NCI-H2227 (cell line): ENCODE measurements around the gene HRG.
"Not testable (repeated sequence)": the region's sequence is repeated elsewhere in the genome, so short reads cannot be mapped to it uniquely, and the experiment has no call there.

ENCODE experiments used
- DNase-seq: peaks from one replicate; lab custom pipeline; 2025; ENCODE audit not compliant: unreplicated experiment; lab: John Stamatoyannopoulos, UW

Gene HRG

DNA sequence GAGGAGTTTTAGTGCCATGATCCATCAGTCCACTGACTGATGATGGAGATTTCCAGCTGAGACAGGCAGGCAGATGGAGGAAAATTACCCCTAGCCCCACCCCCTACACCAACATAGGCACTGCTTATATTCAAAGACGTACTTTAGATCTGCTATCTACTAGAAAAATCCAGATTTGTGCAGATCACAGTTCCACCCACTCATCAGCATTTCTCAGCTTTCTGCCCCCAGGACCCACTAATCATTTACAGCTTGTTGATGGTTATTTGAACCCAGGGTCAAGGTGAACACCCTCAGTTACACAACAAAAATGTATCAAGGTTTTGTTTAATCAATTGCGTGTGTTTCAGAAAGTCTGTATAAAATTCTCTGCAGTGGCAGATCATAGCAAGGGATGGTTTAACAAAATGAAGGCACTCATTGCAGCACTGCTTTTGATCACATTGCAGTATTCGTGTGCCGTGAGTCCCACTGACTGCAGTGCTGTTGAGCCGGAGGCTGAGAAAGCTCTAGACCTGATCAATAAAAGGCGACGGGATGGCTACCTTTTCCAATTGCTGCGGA is at the start of gene HRG:
TSS of gene HRG (plus strand) at position 390 of the 564 bp plus-strand sequence. CDS start at position 408, 18 bp downstream.
- DNase-seq, result no peak

GRCh38 chr3:186616299-186616617 is 49.6 kb upstream of the HRG start:
- DNase-seq, result no peak

DNA sequence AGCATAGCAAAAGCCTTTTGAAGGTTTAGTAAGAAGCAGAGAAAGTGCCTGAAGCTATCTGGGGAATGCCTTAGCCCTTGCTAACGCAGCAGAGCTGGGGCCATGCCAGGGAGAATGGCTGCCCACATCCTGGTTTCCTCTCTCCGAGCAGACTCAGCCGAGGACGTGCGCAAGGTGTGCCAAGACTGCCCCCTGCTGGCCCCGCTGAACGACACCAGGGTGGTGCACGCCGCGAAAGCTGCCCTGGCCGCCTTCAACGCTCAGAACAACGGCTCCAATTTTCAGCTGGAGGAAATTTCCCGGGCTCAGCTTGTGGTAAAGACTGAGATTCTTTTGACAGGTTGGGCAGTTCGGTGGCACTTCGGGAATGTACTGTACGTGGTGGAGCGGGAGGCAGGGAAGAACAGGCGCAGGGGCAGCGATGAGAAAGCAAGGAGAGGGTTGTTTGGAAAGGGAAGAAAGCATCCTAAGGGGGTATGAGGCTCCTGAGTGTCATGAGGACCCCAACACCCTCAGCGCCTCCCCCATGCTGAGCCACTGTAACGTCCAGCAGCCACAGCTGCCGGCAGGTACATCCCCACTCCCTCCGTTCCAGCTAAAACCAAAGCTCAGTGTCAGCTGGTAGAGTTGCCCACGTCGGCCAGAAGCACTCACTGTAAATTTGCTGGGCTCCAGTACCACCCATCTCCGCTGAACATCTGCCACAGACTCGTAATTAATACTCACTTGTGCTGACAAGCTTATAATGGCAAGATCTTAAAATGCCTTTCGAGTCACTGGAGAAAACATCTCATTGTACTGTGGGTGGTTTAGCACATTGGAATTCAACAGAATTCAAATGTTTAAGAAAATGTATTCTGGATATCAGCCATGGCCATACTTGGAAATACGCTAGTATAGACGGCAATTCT is 48.5 kb upstream of the HRG start:
- DNase-seq, result peak; percentile 85

DNA sequence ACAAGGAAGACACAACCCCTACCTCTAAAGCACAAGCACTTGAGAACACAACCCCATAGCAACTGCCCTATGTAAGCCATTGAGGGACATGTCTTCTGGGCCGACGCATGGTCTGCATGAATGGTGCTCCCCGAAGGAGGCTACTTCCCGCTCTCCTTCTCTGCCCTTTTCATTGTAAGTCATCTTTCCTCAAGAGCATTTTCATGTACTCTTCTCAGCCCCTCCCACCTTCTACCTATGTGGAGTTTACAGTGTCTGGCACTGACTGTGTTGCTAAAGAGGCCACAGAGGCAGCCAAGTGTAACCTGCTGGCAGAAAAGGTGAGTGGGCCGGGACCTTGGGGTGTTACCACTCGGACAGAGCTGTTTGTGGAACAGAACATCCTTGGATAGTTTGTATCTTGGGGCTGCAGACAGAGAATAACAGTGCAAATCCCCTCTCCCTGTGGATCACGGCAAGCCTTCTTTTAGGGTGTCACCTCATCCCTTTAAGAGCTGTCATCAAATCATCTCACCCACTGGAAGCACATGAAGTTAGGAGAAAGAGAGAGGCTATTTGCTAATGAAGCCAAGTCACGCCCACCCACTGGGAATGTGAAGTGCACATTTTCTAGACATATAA is 47.4 kb upstream of the HRG start:
- DNase-seq, result no peak

- no peak for DNase-seq
Observed at GRCh38 chr3:186619787-186620212, 46.0 kb upstream of the HRG start.

DNA sequence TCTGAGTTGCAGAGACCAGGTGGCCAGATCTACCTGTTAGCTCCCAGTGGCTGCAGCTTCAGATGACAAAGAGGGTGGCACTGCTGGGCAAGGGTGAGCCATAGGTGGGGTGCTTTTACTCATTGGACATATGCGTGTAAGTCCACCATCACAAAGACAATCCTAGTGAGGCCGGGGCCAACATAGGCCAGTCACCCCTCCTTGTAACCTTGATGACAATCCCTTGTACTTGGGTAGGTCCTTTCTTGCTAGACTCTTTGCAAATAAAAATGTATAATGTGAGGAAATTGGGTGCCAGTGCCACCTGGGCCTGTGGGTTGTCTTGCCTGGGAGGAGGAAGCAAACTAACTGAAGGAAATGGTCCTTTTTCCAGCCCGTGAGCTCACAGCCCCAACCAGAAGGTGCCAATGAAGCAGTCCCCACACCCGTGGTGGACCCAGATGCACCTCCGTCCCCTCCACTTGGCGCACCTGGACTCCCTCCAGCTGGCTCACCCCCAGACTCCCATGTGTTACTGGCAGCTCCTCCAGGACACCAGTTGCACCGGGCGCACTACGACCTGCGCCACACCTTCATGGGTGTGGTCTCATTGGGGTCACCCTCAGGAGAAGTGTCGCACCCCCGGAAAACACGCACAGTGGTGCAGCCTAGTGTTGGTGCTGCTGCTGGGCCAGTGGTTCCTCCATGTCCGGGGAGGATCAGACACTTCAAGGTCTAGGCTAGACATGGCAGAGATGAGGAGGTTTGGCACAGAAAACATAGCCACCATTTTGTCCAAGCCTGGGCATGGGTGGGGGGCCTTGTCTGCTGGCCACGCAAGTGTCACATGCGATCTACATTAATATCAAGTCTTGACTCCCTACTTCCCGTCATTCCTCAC is 45.4 kb upstream of the HRG start:
- DNase-seq, result no peak

DNA sequence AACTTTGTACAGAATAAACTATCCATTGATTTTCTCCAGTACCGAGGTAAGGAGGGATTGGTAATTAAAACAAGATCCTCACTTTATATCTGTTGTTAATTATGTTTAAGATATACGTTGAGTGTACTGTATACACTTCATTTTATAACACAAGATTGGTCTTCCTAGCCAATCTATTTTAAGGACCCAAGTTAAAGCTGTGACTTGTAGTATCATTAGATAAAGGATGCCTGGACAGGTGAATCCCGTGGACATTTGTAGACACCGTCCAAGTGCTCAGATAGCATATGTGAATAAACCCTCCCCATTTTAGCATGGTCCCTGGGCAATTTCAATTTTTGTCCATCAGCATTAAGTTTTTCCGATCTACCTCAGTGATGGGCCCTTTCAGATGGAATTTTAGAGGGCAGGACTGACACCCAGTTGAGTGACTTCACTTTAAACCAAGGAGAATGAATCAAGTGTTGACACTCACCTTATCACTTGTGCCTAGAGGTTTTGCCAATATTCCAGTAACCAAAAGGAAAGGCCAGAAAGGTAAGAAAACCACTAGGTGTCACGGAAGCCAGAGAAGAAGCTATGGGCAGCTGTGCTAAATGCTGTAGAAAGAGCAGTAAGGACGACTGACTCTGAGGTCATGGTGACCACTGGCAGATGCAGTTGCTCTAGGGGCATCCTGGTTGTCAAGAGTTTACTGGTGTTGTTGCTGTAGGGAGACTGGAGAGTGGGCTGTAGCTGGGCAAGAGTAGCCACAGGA is 43.7 kb upstream of the HRG start:
- no peak for DNase-seq

- no peak for DNase-seq
Observed at GRCh38 chr3:186622651-186623310, 43.0 kb upstream of the HRG start.

- no peak for DNase-seq
Observed at GRCh38 chr3:186624598-186624997, 41.2 kb upstream of the HRG start.

- no peak for DNase-seq
Observed at GRCh38 chr3:186625600-186626042, 40.2 kb upstream of the HRG start.

GRCh38 chr3:186626254-186626847 is 39.5 kb upstream of the HRG start:
- DNase-seq, result no peak

GRCh38 chr3:186627852-186628414 is 37.9 kb upstream of the HRG start:
- DNase-seq, result no peak

GRCh38 chr3:186628756-186629155 is 37.1 kb upstream of the HRG start:
- no peak for DNase-seq

DNA sequence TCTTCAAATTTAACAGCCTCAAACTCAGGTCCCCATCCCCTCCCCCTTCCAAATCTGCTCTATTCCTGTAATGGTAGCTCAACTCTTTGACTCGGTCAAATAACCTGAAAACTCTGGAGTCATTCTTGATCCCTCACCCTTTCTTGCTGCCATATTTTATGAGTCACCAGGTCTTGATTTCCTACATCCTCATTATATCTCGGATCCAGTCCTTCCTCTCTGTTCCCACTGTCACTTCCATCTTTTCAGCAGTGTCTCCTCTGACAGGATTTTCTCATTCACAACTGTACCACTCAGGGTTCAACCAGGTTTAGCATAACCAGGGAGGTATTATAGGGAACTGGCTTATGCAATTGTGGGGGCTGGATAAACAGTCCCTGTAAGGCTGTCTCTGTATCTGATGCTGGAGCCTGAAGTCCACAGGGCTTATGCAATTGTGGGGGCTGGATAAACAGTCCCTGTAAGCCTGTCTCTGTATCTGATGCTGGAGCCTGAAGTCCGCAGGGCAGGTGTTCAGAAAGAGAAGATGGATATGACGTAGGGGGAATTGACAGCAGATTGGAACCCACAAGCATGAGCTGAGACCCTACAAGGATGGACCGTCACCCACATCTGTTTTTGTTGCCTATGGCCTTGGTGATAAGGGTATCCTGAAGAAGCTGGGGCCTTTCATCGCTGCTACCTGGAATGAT is 34.7 kb upstream of the HRG start:
- DNase-seq, result no peak

DNA sequence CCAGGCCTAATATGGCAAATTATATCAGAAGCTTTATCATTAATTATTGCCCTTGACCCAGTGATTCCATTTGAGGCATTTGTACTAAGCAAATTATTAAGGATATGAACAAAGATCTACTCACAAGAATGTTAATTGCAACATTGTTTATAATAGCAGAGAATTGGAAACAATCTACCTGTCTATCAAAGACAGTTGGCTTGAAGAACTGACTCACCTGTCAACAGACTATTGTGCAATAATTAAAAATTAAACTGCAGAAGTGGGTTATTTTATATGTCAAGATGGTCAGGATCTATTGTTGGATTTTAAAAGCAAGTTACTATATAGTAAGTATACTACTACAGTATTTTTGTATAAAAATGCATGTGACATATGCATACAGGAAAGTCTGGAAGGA is 32.3 kb upstream of the HRG start:
- no peak for DNase-seq

- DNase-seq, result not testable (repeated sequence)
Observed at GRCh38 chr3:186634207-186634606, 31.6 kb upstream of the HRG start.

- no peak for DNase-seq
Observed at GRCh38 chr3:186635532-186635931, 30.3 kb upstream of the HRG start.

- DNase-seq, result no peak
Observed at GRCh38 chr3:186636536-186636935, 29.3 kb upstream of the HRG start.

DNA sequence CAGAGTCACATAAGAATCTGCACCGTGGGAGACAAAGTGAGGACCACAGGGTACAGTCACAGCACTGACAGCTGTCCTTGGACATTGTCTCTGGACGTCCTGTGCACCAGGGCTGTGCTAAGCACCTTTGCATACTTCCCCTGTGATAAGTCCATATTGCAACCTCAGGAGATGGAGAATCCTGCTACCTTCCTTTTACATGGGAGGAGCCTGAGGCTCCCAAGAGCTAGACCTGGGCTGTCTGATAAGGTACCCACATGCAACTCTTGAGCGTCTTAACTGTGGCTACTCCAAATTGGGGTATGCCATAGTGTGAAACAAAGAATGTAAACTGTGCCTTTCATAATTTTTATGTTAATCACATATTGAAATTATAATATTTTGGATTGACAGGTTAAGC is 28.1 kb upstream of the HRG start:
- no peak for DNase-seq
